GM10266 (cell line): ENCODE data around the gene PIGS.

Experiments used
- DNase-seq: peaks from one replicate; pipeline ENCODE4 v3.0.0; 2012; ENCODE audit errors: extremely low spot score
- TF ChIP-seq, protein P1 (sequence below): IDR thresholded peaks from 2 replicates; pipeline ENCODE4 v1.5.1; 2012; ENCODE audit warnings: mild to moderate bottlenecking, low read depth; ENCODE audit not compliant: control insufficient read depth, insufficient read depth; ENCODE audit errors: missing control alignments

The PIGS gene

DNA sequence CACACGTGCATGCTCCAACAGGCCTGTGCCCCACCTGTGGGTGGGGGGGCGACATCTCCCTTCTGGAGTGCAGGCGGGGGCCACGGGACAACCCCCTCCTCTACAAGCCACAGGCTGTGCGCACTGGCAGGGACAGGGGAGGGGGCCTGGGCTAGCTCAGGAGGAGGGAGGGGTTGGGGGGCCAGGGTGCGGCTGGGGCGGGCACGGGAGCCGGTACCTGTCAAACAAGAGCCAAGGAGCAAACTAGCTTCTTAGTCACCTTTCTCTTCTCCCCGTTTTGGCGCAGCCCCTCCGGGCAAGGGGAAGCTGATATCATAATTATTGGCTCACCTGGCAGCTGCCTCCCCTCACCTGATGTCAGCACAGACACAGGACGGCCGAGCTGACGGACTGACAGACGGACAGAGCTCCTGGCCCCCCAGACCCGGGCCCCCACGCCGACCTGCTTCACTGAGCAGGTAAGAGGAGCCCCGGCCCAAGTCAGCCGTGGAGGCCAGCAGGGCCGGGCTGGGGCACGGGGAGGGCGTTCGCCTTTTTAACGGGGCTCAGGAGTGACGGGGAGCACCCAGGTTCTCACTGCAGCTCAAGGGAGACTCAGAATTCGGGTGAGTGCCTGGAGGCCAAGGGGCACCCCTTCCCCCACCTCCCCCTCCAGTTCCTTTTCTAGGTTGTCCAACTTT is 65.2 kb downstream of the PIGS start, which contains the start of gene FOXN1:
FOXN1 (plus strand) TSS at position 363 of the 680 bp plus-strand sequence. CDS start 17,622 bp downstream, outside the sequence.
- DNase-seq, result no peak

DNA sequence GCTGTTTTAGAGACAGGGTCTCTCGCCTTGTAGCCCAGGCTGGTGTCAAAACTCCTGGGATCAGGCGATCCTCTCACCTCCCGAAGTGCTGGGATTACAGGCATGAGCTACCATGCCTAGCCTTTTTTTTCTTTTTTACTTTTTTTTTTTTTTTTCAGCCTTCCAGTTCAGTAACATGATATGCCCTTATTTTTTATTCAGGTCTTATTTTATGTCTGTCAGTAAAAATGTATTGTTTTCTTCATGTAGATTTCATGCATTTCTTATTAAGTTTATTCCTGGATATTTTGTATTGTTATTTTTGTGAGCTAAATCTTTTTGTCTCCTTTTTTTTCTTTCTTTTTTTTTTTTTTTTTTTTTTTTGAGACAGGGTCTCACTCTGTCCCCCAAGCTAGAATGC is 67.9 kb downstream of the PIGS start:
- TF ChIP-seq, protein P1, sequence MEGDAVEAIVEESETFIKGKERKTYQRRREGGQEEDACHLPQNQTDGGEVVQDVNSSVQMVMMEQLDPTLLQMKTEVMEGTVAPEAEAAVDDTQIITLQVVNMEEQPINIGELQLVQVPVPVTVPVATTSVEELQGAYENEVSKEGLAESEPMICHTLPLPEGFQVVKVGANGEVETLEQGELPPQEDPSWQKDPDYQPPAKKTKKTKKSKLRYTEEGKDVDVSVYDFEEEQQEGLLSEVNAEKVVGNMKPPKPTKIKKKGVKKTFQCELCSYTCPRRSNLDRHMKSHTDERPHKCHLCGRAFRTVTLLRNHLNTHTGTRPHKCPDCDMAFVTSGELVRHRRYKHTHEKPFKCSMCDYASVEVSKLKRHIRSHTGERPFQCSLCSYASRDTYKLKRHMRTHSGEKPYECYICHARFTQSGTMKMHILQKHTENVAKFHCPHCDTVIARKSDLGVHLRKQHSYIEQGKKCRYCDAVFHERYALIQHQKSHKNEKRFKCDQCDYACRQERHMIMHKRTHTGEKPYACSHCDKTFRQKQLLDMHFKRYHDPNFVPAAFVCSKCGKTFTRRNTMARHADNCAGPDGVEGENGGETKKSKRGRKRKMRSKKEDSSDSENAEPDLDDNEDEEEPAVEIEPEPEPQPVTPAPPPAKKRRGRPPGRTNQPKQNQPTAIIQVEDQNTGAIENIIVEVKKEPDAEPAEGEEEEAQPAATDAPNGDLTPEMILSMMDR, result no peak
- no peak for DNase-seq

More for the DNA sequence above, 65.2 kb downstream of the PIGS start, which contains the start of gene FOXN1:
- TF ChIP-seq, protein P1, result no peak
